Globus pallidus (tissue), 1 donor: ENCODE measurements around the gene BOD1L1.
"Not testable (repeated sequence)": the region's sequence is repeated elsewhere in the genome, so short reads cannot be mapped to it uniquely, and the experiment has no call there.

Experiments
- DNase-seq: peaks from one replicate; pipeline ENCODE4 v3.0.0-alpha.2; 2015; ENCODE audit warnings: low spot score

Gene BOD1L1

GRCh38 chr4:13618212-13618806, 9.2 kb downstream of the BOD1L1 start:
- DNase-seq: no peak

- DNase-seq: no peak
Measured at GRCh38 chr4:13617801-13618200, 9.7 kb downstream of the BOD1L1 start.

GRCh38 chr4:13616597-13616996, 10.9 kb downstream of the BOD1L1 start:
- no peak for DNase-seq

GRCh38 chr4:13615161-13615560, 12.4 kb downstream of the BOD1L1 start:
- DNase-seq: peak; percentile 30

- no peak for DNase-seq
Measured at GRCh38 chr4:13612569-13612968, 15.0 kb downstream of the BOD1L1 start.

- DNase-seq: peak; percentile 21
Measured at GRCh38 chr4:13611283-13611842, 16.2 kb downstream of the BOD1L1 start.

GRCh38 chr4:13605330-13605729, 22.2 kb downstream of the BOD1L1 start:
- DNase-seq: no peak

- DNase-seq: no peak
Measured at GRCh38 chr4:13601848-13602247, 25.7 kb downstream of the BOD1L1 start.

GRCh38 chr4:13601048-13601447, 26.5 kb downstream of the BOD1L1 start:
- DNase-seq: peak; percentile 50

GRCh38 chr4:13599159-13599558, 28.4 kb downstream of the BOD1L1 start:
- DNase-seq: no peak

- DNase-seq: no peak
Measured at GRCh38 chr4:13597604-13598003, 29.9 kb downstream of the BOD1L1 start.

- DNase-seq: no peak
Measured at GRCh38 chr4:13597141-13597540, 30.4 kb downstream of the BOD1L1 start.

- DNase-seq: no peak
Measured at GRCh38 chr4:13592220-13592619, 35.3 kb downstream of the BOD1L1 start.

- no peak for DNase-seq
Measured at GRCh38 chr4:13590766-13591165, 36.8 kb downstream of the BOD1L1 start.

- no peak for DNase-seq
Measured at GRCh38 chr4:13588954-13589353, 38.6 kb downstream of the BOD1L1 start.

- DNase-seq: no peak
Measured at GRCh38 chr4:13584481-13584880, 43.0 kb downstream of the BOD1L1 start.

GRCh38 chr4:13580036-13580435, 47.5 kb downstream of the BOD1L1 start:
- DNase-seq: no peak

- no peak for DNase-seq
Measured at GRCh38 chr4:13577660-13578059, 49.9 kb downstream of the BOD1L1 start.

GRCh38 chr4:13570916-13571315, 56.6 kb downstream of the BOD1L1 start:
- no peak for DNase-seq

- DNase-seq: no peak
Measured at GRCh38 chr4:13567125-13567524, 60.4 kb downstream of the BOD1L1 start.

GRCh38 chr4:13562876-13563275, 64.6 kb downstream of the BOD1L1 start:
- DNase-seq: no peak

GRCh38 chr4:13561673-13562072, 65.9 kb downstream of the BOD1L1 start:
- no peak for DNase-seq

- DNase-seq: not testable (repeated sequence)
Measured at GRCh38 chr4:13560111-13560510, 67.4 kb downstream of the BOD1L1 start.

GRCh38 chr4:13559413-13559812, 68.1 kb downstream of the BOD1L1 start:
- DNase-seq: no peak
